ENCODE data around the gene MAMLD1.

Gene MAMLD1

DNA sequence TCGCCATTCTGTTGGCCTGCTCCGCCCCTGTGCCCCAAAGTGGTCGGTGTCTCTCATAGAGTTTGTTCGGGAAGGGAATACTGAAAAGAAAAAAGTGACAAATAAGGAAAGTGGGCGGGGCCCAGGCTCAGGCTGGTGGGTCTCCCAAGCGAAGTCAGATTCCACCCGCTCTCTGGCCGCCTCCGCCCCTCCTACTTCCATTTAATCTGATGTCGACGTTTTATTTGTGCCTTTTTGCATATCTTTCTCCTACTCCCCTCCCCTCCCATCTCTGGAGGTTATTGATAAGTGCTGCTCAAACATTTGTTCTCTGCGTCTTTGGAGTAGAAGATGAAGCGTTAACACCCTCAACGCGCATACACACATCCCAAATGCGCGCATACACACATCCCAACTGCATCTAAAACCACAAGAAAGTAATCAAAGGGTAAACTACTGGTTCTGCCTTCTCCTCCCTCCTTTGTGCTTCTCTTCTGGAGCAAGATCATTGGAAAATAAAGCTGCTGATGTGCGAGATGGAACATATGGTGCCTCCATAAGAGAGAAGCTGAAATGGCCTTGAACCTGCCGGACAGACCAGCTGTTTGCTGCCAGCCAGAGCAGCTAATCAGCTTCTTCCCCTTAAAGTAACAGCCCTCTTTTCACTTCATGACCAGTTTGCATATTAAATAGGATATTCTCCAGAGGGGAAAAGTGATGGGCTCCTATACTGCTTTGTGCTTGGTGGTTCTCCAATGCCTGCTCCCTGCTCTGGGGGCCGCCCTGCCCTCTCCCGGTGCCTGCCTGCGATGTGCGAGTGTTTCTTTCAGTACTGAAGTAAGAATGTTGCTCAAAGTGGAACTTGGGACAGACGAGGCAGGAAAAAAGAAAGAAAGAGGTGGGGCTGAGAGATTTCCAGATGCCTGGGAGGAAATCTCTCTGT lies 3.1 kb downstream of the MAMLD1 start:
- DNase-seq (ENCODE audit: low spot score), result no peak
- TF ChIP-seq CTCF (IDR thresholded peaks at IDR 0.05; ENCODE audit: extremely low read depth, insufficient read depth, missing control alignments), result no peak
- in situ Hi-C loops (cut with MboI; ENCODE audit: low pct_unique_long_range_greater_than_20kb, low sequenced_read_pairs, unreplicated experiment), result no loop called here

GRCh38 chrX:150366951-150367545 lies 3.9 kb downstream of the MAMLD1 start:
- in situ Hi-C loops (cut with MboI; ENCODE audit: low pct_unique_long_range_greater_than_20kb, low sequenced_read_pairs, unreplicated experiment), result no loop called here
- no peak for TF ChIP-seq CTCF (IDR thresholded peaks at IDR 0.05; ENCODE audit: extremely low read depth, insufficient read depth, missing control alignments)
- DNase-seq (ENCODE audit: low spot score), result no peak

GRCh38 chrX:150370589-150371312 lies 7.6 kb downstream of the MAMLD1 start:
- in situ Hi-C loops (cut with MboI; ENCODE audit: low pct_unique_long_range_greater_than_20kb, low sequenced_read_pairs, unreplicated experiment), result no loop called here
- no peak for TF ChIP-seq CTCF (IDR thresholded peaks at IDR 0.05; ENCODE audit: extremely low read depth, insufficient read depth, missing control alignments)

DNA sequence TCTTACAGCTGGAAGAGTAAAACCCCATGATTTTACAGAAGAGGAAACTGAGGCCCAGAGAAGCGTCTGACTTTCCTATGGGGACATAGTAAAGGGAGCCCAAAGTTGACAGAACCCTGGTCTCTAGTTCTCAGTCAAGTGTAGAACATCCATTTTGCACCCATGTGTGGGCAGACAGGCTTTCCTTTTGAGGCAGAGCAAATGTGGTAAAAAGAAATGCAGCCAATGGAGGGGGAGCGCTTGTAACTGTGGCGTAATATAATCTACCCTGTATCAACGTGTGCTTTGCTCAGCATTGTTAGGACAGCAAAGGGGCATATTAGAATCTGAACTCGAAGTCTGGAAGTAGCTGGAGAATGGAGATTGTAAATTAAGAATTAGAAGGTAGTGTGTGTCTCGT lies 8.8 kb downstream of the MAMLD1 start:
- in situ Hi-C loops (cut with MboI; ENCODE audit: low pct_unique_long_range_greater_than_20kb, low sequenced_read_pairs, unreplicated experiment), result no loop called here
- TF ChIP-seq CTCF (IDR thresholded peaks at IDR 0.05; ENCODE audit: extremely low read depth, insufficient read depth, missing control alignments), result no peak

More at GRCh38 chrX:150370589-150371312, 7.6 kb downstream of the MAMLD1 start:
- no peak for DNase-seq (ENCODE audit: low spot score)

GRCh38 chrX:150372280-150372679 lies 9.2 kb downstream of the MAMLD1 start:
- DNase-seq (ENCODE audit: low spot score), result no peak
- in situ Hi-C loops (cut with MboI; ENCODE audit: low pct_unique_long_range_greater_than_20kb, low sequenced_read_pairs, unreplicated experiment), result no loop called here
- no peak for TF ChIP-seq CTCF (IDR thresholded peaks at IDR 0.05; ENCODE audit: extremely low read depth, insufficient read depth, missing control alignments)

More for the DNA sequence above, 8.8 kb downstream of the MAMLD1 start:
- DNase-seq (ENCODE audit: low spot score), result no peak

DNA sequence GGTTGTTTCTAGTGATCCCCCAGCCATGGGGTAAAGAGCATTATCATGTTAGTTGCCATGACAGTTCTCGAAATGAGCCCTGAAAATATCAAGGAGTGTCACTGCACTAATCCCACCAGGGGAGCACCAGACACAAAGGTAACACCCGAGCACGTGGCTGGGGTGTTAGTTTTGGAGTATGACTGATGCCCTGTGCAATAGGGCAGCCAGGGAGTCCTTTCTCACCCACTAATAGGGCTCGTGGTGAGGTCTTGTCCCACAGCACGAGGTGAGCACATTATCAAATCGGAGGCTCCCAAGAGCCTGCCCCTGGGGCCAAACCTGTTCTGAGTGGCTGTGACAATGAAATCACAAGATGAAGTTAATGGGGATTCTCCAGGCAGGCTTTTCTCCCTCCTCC lies 9.6 kb downstream of the MAMLD1 start:
- in situ Hi-C loops (cut with MboI; ENCODE audit: low pct_unique_long_range_greater_than_20kb, low sequenced_read_pairs, unreplicated experiment), result no loop called here
- no peak for DNase-seq (ENCODE audit: low spot score)
- TF ChIP-seq CTCF (IDR thresholded peaks at IDR 0.05; ENCODE audit: extremely low read depth, insufficient read depth, missing control alignments), result no peak

Measured in GM13977 (cell line).